Measurements from ENCODE around the gene RADX.

DNA sequence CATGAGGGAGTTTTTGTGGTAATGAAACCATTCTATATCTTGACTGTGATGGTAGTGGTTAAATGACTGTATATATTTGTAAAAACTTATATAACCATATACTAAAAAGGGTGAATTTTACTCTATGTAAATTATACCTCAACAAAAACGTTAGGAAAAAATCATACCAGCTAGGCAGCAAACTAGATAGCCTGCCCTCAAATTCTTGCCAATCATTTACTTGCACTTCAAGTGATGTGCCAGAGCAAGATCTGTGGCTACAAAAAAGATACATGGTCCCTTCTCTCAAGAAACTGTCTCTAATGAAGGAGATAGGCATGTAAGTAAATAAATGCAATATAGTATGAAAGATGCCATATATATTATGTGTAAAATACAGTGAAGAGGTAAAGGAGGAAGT lies 104.7 kb downstream of the RADX start:
- TF ChIP-seq, protein P1, sequence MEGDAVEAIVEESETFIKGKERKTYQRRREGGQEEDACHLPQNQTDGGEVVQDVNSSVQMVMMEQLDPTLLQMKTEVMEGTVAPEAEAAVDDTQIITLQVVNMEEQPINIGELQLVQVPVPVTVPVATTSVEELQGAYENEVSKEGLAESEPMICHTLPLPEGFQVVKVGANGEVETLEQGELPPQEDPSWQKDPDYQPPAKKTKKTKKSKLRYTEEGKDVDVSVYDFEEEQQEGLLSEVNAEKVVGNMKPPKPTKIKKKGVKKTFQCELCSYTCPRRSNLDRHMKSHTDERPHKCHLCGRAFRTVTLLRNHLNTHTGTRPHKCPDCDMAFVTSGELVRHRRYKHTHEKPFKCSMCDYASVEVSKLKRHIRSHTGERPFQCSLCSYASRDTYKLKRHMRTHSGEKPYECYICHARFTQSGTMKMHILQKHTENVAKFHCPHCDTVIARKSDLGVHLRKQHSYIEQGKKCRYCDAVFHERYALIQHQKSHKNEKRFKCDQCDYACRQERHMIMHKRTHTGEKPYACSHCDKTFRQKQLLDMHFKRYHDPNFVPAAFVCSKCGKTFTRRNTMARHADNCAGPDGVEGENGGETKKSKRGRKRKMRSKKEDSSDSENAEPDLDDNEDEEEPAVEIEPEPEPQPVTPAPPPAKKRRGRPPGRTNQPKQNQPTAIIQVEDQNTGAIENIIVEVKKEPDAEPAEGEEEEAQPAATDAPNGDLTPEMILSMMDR (IDR thresholded peaks at IDR 0.05): no peak
- no peak for TF ChIP-seq POLR2A (IDR thresholded peaks at IDR 0.05)

Data from esophagus squamous epithelium (tissue), 4 donors.